ENCODE measurements around the gene NT5E. TPM values are rescaled to one million over a fixed set of nuclear protein-coding genes. Genes with fewer than 3 reads are reported as not detected.

The NT5E gene
- polyA plus RNA-seq, 1 of the 3 experiments (the other 2 are of a cell fraction), result 443 TPM

- H3K27me3 ChIP-seq (ENCODE audit: insufficient read depth), result no peaks in the 10 kb centered on the region
- H3K9me2 ChIP-seq, result no peaks in the 10 kb centered on the region
- H3F3A ChIP-seq (replicated peaks; ENCODE audit: insufficient read depth), result peaks cover 38% of the 10 kb centered on the region
- H3K4me3 ChIP-seq (ENCODE audit: low read depth in 2 of 2, low read length in 1 of 2), result 0 out of 4 replicates have a peak overlapping the region, but pooled peaks of 1 of the 2 experiments have one; percentile 8
- H3K4me1 ChIP-seq (ENCODE audit: control insufficient read depth in 1 of 2, insufficient read depth in 2 of 2, low read depth in 1 of 2, low read length in 1 of 2), result peaks cover 11 to 51% of the 10 kb centered on the region in 2 experiments
- no peak overlapping the region for H2AFZ ChIP-seq (ENCODE audit: low read depth)
- H3K36me3 ChIP-seq (replicated peaks in 1 of 2; ENCODE audit: control insufficient read depth in 1 of 2, insufficient read depth in 2 of 2, low read length in 1 of 2), result no peaks in the 10 kb centered on the region
- 0 out of 2 replicates have a peak, but pooled peaks cover 2% of the 10 kb centered on the region for H3K9me3 ChIP-seq
- peak overlapping the region; percentile 92 to 98 for H3K27ac ChIP-seq (ENCODE audit: low read depth in 2 of 2, low read length in 1 of 2)
- TF ChIP-seq ELF1 (IDR thresholded peaks at IDR 0.05) (no peak), YY1 (IDR thresholded peaks at IDR 0.05; ENCODE audit: low read depth) (no peak), NRF1 (IDR thresholded peaks at IDR 0.05; ENCODE audit: low read depth, low read length) (no peak), ZBTB33 (IDR thresholded peaks at IDR 0.05; ENCODE audit: borderline replicate concordance, low read depth) (no peak), GATA2 (CRISPR knock-in tag; IDR thresholded peaks at IDR 0.05) (no peak), EZH2phosphoT487 (IDR thresholded peaks at IDR 0.05; ENCODE audit: borderline replicate concordance, low read depth) (no peak), RXRA (IDR thresholded peaks at IDR 0.05; ENCODE audit: borderline replicate concordance, low read depth) (no peak), FOSL2 (IDR thresholded peaks at IDR 0.05; ENCODE audit: borderline replicate concordance, low read depth) (no peak), PBX3 (IDR thresholded peaks at IDR 0.05) (no peak), POLR2AphosphoS5 (IDR thresholded peaks at IDR 0.05; ENCODE audit: low read depth, low read length) (no peak), RFX5 (IDR thresholded peaks at IDR 0.05; ENCODE audit: low read length) (no peak), IRF3 (IDR thresholded peaks at IDR 0.05; ENCODE audit: low read depth, low read length) (no peak), NFIC (IDR thresholded peaks at IDR 0.05; ENCODE audit: borderline replicate concordance) (no peak), RAD21 (IDR thresholded peaks at IDR 0.05; ENCODE audit: low read length) (no peak), USF1 (IDR thresholded peaks at IDR 0.05; ENCODE audit: borderline replicate concordance, low read depth) (no peak), CHD2 (IDR thresholded peaks at IDR 0.05; ENCODE audit: low read length, partially characterized antibody) (no peak), MEF2A (IDR thresholded peaks at IDR 0.05; ENCODE audit: borderline replicate concordance, low read depth) (no peak), FOXM1 (IDR thresholded peaks at IDR 0.05; ENCODE audit: low read depth) (no peak)
- H3K79me2 ChIP-seq (ENCODE audit: insufficient read depth), result no peaks in the 10 kb centered on the region; the same call in 1 of the 2 replicates
- no peak for DNase-seq
- H4K20me1 ChIP-seq (ENCODE audit: insufficient read depth), result no peaks in the 10 kb centered on the region
- ChIA-PET POLR2A (no interaction called here), CTCF (interaction anchor here (0.8 to 1.7 kb wide), 5 partner anchors 11 to 80 kb away, joined by 3 to 6 read pairs (median 3); partner anchors contain the start of gene NT5E)
- peak overlapping the region; percentile 61 for H3K4me2 ChIP-seq
- peak overlapping the region; percentile 80 for H3K9ac ChIP-seq
- WGBS (ENCODE audit: low lambda C conversion rate), result 73% methylated on average over 7 of the region's 7 CpGs
Measured at GRCh38 chr6:85402922-85403321, 47.0 kb upstream of the NT5E start.
